Immature natural killer cell (primary cell): Measurements from ENCODE around the gene PAX8. TPM values are rescaled to one million over a fixed set of nuclear protein-coding genes. Genes with fewer than 3 reads are reported as not detected.

Source experiments
- DNase-seq, 3 donors: peaks; one replicate each; pipeline ENCODE4 v3.0.0; 2022; ENCODE audit warnings: mixed read lengths in 1 of 3
- H3K27ac Mint-ChIP-seq, 6 donors: one replicate each; pipeline ENCODE4 v1.8.0; 2020; ENCODE audit warnings: mixed read lengths in 6 of 6, mild to moderate bottlenecking in 5 of 6, inconsistent platforms in 4 of 6, moderate library complexity in 3 of 6
- H3K27me3 Mint-ChIP-seq, 3 donors: one replicate each; pipeline ENCODE4 v1.8.0; 2020 to 2021; ENCODE audit warnings: low read depth in 3 of 3, mild to moderate bottlenecking in 3 of 3, mixed read lengths in 3 of 3, moderate library complexity in 3 of 3, inconsistent platforms in 1 of 3
- H3K36me3 Mint-ChIP-seq, 3 donors: one replicate each; pipeline ENCODE4 v1.8.0; 2020; ENCODE audit warnings: mixed read lengths in 3 of 3, inconsistent platforms in 2 of 3, mild to moderate bottlenecking in 2 of 3
- H3K4me1 Mint-ChIP-seq, 2 donors: one replicate each; pipeline ENCODE4 v1.8.0; 2020; ENCODE audit warnings: inconsistent platforms in 2 of 2, mild to moderate bottlenecking in 2 of 2, mixed read lengths in 2 of 2, moderate library complexity in 1 of 2
- H3K4me3 Mint-ChIP-seq, 5 donors: one replicate each; pipeline ENCODE4 v1.8.0; 2020; ENCODE audit warnings: mild to moderate bottlenecking in 5 of 5, mixed read lengths in 5 of 5, inconsistent platforms in 3 of 5, moderate library complexity in 3 of 5
- H3K9me3 Mint-ChIP-seq, 6 donors: one replicate each; pipeline ENCODE4 v1.8.0; 2020; ENCODE audit warnings: mild to moderate bottlenecking in 6 of 6, mixed read lengths in 6 of 6, inconsistent platforms in 4 of 6, moderate library complexity in 3 of 6
- polyA plus RNA-seq, 3 donors: library from polyadenylated mRNA; unstranded; fragments of 300-500 nt; fragmentation: Illumina TruSeq; gene quantifications; one replicate each; pipeline ENCODE4 v1.2.3, GENCODE V29; 2021

Gene PAX8
- polyA plus RNA-seq, 3 donors from 2014 or later: 0.29 to 0.93 TPM; not detected in 1

GRCh38 chr2:113216321-113216720 lies 62.4 kb downstream of the PAX8 start:
- no peaks in the 10 kb centered on the region for H3K9me3 Mint-ChIP-seq
- peaks cover 17 to 25% of the 10 kb centered on the region in 2 donors for H3K4me1 Mint-ChIP-seq
- no peak for DNase-seq
- H3K27ac Mint-ChIP-seq: peak overlapping the region in 1 of 6 donors; percentile 69
- H3K4me3 Mint-ChIP-seq: no peak overlapping the region
- H3K36me3 Mint-ChIP-seq: no peaks in the 10 kb centered on the region
- peaks cover 1 to 7% (median 4%) of the 10 kb centered on the region in 3 donors for H3K27me3 Mint-ChIP-seq

GRCh38 chr2:113215056-113215455 lies 63.7 kb downstream of the PAX8 start:
- DNase-seq: no peak
- Mint-ChIP-seq H3K27ac (peak overlapping the region in 1 of 6 donors; percentile 30), H3K4me3 (no peak overlapping the region), H3K4me1 (peaks cover 17 to 25% of the 10 kb centered on the region in 2 donors), H3K27me3 (peaks cover 2 to 11% (median 4%) of the 10 kb centered on the region in 3 donors), H3K36me3 (no peaks in the 10 kb centered on the region), H3K9me3 (no peaks in the 10 kb centered on the region)

- Mint-ChIP-seq H3K4me1 (peaks cover 19 to 25% of the 10 kb centered on the region in 2 donors), H3K36me3 (no peaks in the 10 kb centered on the region), H3K27ac (peak overlapping the region in 1 of 6 donors; percentile 21), H3K27me3 (peaks cover 3 to 11% (median 4%) of the 10 kb centered on the region in 3 donors), H3K9me3 (no peaks in the 10 kb centered on the region), H3K4me3 (no peak overlapping the region)
- DNase-seq: no peak
Observed at GRCh38 chr2:113214141-113214540, 64.6 kb downstream of the PAX8 start.

GRCh38 chr2:113213061-113213930 lies 65.4 kb downstream of the PAX8 start:
- H3K4me1 Mint-ChIP-seq: peaks cover 15 to 27% of the 10 kb centered on the region in 2 donors
- H3K27ac Mint-ChIP-seq: peak overlapping the region in 1 of 6 donors; percentile 21

GRCh38 chr2:113212245-113213060 lies 66.3 kb downstream of the PAX8 start:
- no peak overlapping the region for H3K4me3 Mint-ChIP-seq
- no peaks in the 10 kb centered on the region for H3K36me3 Mint-ChIP-seq
- H3K9me3 Mint-ChIP-seq: no peaks in the 10 kb centered on the region
- peaks cover 3 to 9% (median 3%) of the 10 kb centered on the region in 3 donors for H3K27me3 Mint-ChIP-seq
- H3K4me1 Mint-ChIP-seq: peaks cover 10 to 24% of the 10 kb centered on the region in 2 donors
- no peak overlapping the region for H3K27ac Mint-ChIP-seq
- DNase-seq: no peak

More at GRCh38 chr2:113213061-113213930, 65.4 kb downstream of the PAX8 start:
- Mint-ChIP-seq H3K9me3 (no peaks in the 10 kb centered on the region), H3K4me3 (no peak overlapping the region), H3K36me3 (no peaks in the 10 kb centered on the region), H3K27me3 (peaks cover 3 to 9% (median 3%) of the 10 kb centered on the region in 3 donors)
- DNase-seq: no peak

- no peak overlapping the region for H3K27ac Mint-ChIP-seq
- no peaks in the 10 kb centered on the region for H3K9me3 Mint-ChIP-seq
- no peaks in the 10 kb centered on the region for H3K36me3 Mint-ChIP-seq
- no peak overlapping the region for H3K4me3 Mint-ChIP-seq
- DNase-seq: no peak
- H3K27me3 Mint-ChIP-seq: peaks cover 2 to 9% (median 3%) of the 10 kb centered on the region in 3 donors
- H3K4me1 Mint-ChIP-seq: peaks cover 6 to 19% of the 10 kb centered on the region in 2 donors
Observed at GRCh38 chr2:113211226-113212105, 67.3 kb downstream of the PAX8 start.

DNA sequence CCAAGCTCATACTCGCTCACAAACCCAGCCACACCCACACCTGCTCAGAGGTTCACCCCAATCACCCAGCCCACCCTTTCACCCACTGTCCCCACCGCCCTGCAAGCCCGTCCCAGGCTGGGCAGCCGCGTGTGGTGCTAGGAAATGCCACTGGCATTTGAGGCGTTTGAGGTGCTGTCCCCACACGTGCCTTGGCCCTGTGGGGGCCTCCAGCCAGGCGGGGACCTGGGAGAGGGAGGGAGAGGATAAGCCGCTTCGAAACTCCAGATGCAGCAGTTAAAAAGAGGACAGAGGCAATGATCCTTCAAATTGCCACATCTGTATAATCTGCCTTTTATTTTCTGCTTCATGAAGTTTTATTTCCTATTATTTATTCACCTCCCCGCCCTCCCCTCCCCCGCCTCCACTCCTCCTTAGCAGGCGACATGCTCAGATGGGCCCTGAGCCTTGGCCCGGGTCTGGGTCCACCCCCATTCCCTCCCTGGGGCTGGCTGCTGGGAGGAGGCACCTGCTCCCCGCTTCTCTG lies 69.0 kb downstream of the PAX8 start:
- no peak for DNase-seq
- H3K4me3 Mint-ChIP-seq: no peak overlapping the region
- H3K27ac Mint-ChIP-seq: peak overlapping the region in 1 of 6 donors; percentile 50
- H3K27me3 Mint-ChIP-seq: peaks cover 2 to 9% (median 3%) of the 10 kb centered on the region in 3 donors
- H3K36me3 Mint-ChIP-seq: no peaks in the 10 kb centered on the region
- H3K9me3 Mint-ChIP-seq: no peaks in the 10 kb centered on the region
- H3K4me1 Mint-ChIP-seq: peaks cover 13 to 26% of the 10 kb centered on the region in 2 donors

DNA sequence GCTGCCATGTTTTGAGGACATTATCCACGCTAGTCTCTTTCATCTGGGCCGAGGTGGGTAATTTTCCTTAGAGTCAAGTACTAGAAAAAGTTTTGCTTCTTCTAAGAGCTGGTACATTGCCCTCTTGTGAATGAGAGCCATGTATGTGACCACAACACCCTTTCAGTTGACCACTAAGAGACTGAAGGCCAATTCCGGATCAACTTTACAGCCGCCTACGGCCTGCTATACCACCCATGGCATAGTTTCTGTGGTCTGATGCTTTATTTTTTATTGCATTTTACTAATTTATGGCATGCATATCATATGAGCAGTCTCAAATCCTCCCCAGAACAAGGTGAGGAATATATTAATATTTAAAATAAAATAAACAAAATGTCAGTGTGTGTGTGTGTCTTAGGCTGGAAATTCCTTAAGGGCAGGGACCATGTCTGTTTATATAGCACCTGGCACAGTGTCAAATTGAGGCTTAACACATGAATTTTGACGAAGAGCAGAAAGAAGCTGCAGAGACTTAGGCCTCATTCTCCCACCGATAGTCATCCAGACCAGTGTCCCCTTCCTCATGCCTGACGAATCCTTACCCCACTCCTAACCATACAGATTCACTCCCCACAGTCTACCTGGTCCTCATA lies 69.6 kb downstream of the PAX8 start:
- Mint-ChIP-seq H3K4me1 (peaks cover 17 to 26% of the 10 kb centered on the region in 2 donors), H3K9me3 (no peaks in the 10 kb centered on the region), H3K27ac (peak overlapping the region in 1 of 6 donors; percentile 50), H3K4me3 (no peak overlapping the region), H3K36me3 (no peaks in the 10 kb centered on the region), H3K27me3 (peaks cover 2 to 9% (median 3%) of the 10 kb centered on the region in 3 donors)
- DNase-seq: no peak

GRCh38 chr2:113208396-113208795 lies 70.3 kb downstream of the PAX8 start:
- peak overlapping the region in 2 of 6 donors; percentile 6 to 65 for H3K27ac Mint-ChIP-seq
- DNase-seq: no peak
- H3K9me3 Mint-ChIP-seq: no peaks in the 10 kb centered on the region
- H3K36me3 Mint-ChIP-seq: peaks cover 0 to 3% (median 0%) of the 10 kb centered on the region in 3 donors
- H3K27me3 Mint-ChIP-seq: peaks cover 2 to 6% (median 3%) of the 10 kb centered on the region in 3 donors
- no peak overlapping the region for H3K4me3 Mint-ChIP-seq
- H3K4me1 Mint-ChIP-seq: peaks cover 22 to 26% of the 10 kb centered on the region in 2 donors

GRCh38 chr2:113207021-113207420 lies 71.7 kb downstream of the PAX8 start:
- Mint-ChIP-seq H3K4me1 (peaks cover 25 to 26% of the 10 kb centered on the region in 2 donors), H3K9me3 (no peaks in the 10 kb centered on the region), H3K36me3 (peaks cover 0 to 3% (median 0%) of the 10 kb centered on the region in 3 donors), H3K27me3 (peaks cover 1 to 4% (median 2%) of the 10 kb centered on the region in 3 donors), H3K4me3 (no peak overlapping the region), H3K27ac (peak overlapping the region in 3 of 6 donors; percentile 30 to 48 (median 45))
- DNase-seq: no peak

DNA sequence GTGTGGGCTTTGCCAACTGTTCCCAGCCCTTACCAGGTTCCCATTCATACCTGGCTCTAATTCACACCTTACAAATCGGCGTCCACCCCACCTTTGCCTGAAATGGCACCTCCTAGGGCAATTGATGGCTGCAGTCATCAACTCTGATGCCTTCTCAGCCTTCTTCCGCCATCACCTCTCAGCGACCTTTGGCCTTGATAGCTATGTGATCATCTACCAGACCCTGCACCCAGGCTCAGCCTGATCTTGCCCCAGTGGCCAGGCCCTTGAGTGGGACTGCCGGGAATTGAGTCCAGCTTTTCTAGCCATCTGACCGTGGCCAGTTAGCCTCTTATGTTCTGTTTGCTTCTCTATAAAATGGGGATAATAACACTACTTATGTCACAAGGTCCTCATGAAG lies 72.5 kb downstream of the PAX8 start:
- Mint-ChIP-seq H3K9me3 (no peaks in the 10 kb centered on the region), H3K4me3 (no peak overlapping the region), H3K27ac (peak overlapping the region in 5 of 6 donors; percentile 12 to 78 (median 63)), H3K36me3 (peaks cover 0 to 3% (median 0%) of the 10 kb centered on the region in 3 donors), H3K4me1 (peaks cover 25 to 26% of the 10 kb centered on the region in 2 donors), H3K27me3 (peaks cover 1 to 4% (median 2%) of the 10 kb centered on the region in 3 donors)
- no peak for DNase-seq

DNA sequence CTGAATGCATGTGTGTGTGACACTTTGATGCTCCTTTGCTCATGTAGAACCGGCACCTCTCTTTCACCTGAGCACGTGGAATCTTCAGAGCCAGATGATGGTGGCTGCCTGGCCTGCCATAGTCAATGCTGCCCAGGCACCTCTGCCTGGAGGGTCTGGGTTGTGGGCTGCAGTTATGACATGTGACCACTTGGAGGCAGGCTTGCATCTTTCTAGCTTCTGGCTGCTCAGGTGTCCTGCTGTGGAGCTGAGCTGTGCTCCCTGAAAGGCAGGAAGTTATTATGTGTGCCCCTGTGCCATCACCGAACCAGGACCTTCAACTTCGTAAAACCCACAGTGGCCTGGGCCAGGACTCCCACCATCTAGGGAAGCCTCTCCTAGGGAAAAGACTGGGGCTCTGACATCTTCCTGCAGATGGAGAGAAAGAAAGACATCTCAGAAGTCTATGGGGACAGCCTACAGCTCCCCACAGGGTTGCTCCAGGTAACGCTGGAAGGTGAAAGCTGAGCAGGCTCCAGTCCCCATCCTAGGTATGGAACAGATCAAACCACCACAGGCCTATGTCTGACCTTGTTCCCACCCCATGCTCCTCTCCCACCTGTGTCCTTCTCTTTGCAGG lies 74.7 kb downstream of the PAX8 start:
- H3K9me3 Mint-ChIP-seq: no peaks in the 10 kb centered on the region
- peaks cover 0 to 3% (median 1%) of the 10 kb centered on the region in 3 donors for H3K27me3 Mint-ChIP-seq
- peaks cover 30 to 31% of the 10 kb centered on the region in 2 donors for H3K4me1 Mint-ChIP-seq
- H3K36me3 Mint-ChIP-seq: peaks cover 0 to 18% (median 0%) of the 10 kb centered on the region in 3 donors
- DNase-seq: peak; percentile 50 to 61 (median 60)
- no peak overlapping the region for H3K4me3 Mint-ChIP-seq
- H3K27ac Mint-ChIP-seq: peak overlapping the region; percentile 11 to 85 (median 83)
